Liver (tissue), 9 donors: ENCODE results near the gene ZC3HAV1L. TPM values are rescaled to one million over a fixed set of nuclear protein-coding genes. Genes with fewer than 3 reads are reported as not detected.

Experiments
- DNase-seq: peaks from one replicate; pipeline ENCODE4 v3.0.0-alpha.2; 2017; ENCODE audit warnings: low spot score
- H3K27ac ChIP-seq, 2 donors: one replicate each; pipeline ENCODE4 v1.7.0; 2013; ENCODE audit warnings: inconsistent platforms in 2 of 2, low read length in 2 of 2, control low read depth in 1 of 2, low read depth in 1 of 2, mild to moderate bottlenecking in 1 of 2
- H3K27me3 ChIP-seq, 4 donors: one replicate each; pipeline versions ENCODE4 v1.6.1 to v1.7.0; 2013; ENCODE audit warnings: low read length in 3 of 4, inconsistent platforms in 1 of 4, mild to moderate bottlenecking in 1 of 4, moderate library complexity in 1 of 4; ENCODE audit not compliant: control insufficient read depth in 4 of 4, insufficient read depth in 4 of 4
- H3K36me3 ChIP-seq, 4 donors: one replicate each; pipeline versions ENCODE4 v1.6.1 to v1.7.0; 2013; ENCODE audit warnings: low read length in 3 of 4, mild to moderate bottlenecking in 3 of 4, low read depth in 1 of 4, moderate library complexity in 1 of 4; ENCODE audit not compliant: control insufficient read depth in 4 of 4, insufficient read depth in 3 of 4
- H3K4me1 ChIP-seq, 4 donors: one replicate each; pipeline versions ENCODE4 v1.6.1 to v1.7.0; 2013; ENCODE audit warnings: low read length in 3 of 4, mild to moderate bottlenecking in 3 of 4, moderate library complexity in 1 of 4; ENCODE audit not compliant: control insufficient read depth in 4 of 4, insufficient read depth in 4 of 4
- H3K4me3 ChIP-seq, 3 donors: one replicate each; pipeline versions ENCODE4 v1.6.1 to v1.7.0; 2013; ENCODE audit warnings: low read length in 3 of 3, control low read depth in 1 of 3, low read depth in 1 of 3, mild to moderate bottlenecking in 1 of 3
- H3K9ac ChIP-seq, 2 donors: one replicate each; pipeline ENCODE4 v1.7.0; 2013; ENCODE audit warnings: low read length in 2 of 2, mild to moderate bottlenecking in 2 of 2, moderate library complexity in 2 of 2, control low read depth in 1 of 2, low read depth in 1 of 2
- H3K9me3 ChIP-seq, 4 donors: one replicate each; pipeline versions ENCODE4 v1.6.1 to v1.7.0; 2013; ENCODE audit warnings: low read length in 3 of 4; ENCODE audit not compliant: control insufficient read depth in 4 of 4
- ATF3 ChIP-seq: IDR thresholded peaks from 2 replicates; pipeline ENCODE4 v1.6.1; 2016; ENCODE audit warnings: antibody characterized with exemption
- EGR1 ChIP-seq, 2 donors: IDR thresholded peaks; 2 replicates each; pipeline ENCODE4 v1.6.1; 2016 to 2018; ENCODE audit warnings: antibody characterized with exemption in 2 of 2, low read depth in 2 of 2
- FOXA1 ChIP-seq: IDR thresholded peaks from 2 replicates; pipeline ENCODE4 v1.6.1; 2016; ENCODE audit warnings: antibody characterized with exemption
- FOXA2 ChIP-seq: IDR thresholded peaks from 2 replicates; pipeline ENCODE4 v1.6.1; 2016; ENCODE audit warnings: antibody characterized with exemption
- GABPA ChIP-seq, 2 donors: IDR thresholded peaks in 1 of 2; conservative IDR thresholded peaks in 1 of 2; 2 replicates each; pipeline ENCODE4 v1.6.1; 2016; ENCODE audit warnings: antibody characterized with exemption in 2 of 2, mild to moderate bottlenecking in 1 of 2, moderate library complexity in 1 of 2
- HNF4A ChIP-seq, 2 donors: conservative IDR thresholded peaks; 2 replicates each; pipeline ENCODE4 v1.6.1; 2016; ENCODE audit warnings: antibody characterized with exemption in 2 of 2, mild to moderate bottlenecking in 2 of 2
- HNF4G ChIP-seq: IDR thresholded peaks from 2 replicates; pipeline ENCODE4 v1.6.1; 2016; ENCODE audit warnings: antibody characterized with exemption
- JUND ChIP-seq, 2 donors: IDR thresholded peaks; 2 replicates each; pipeline ENCODE4 v1.6.1; 2016; ENCODE audit warnings: antibody characterized with exemption in 2 of 2
- NR2F2 ChIP-seq: IDR thresholded peaks from 2 replicates; pipeline ENCODE4 v1.6.1; 2016; ENCODE audit warnings: antibody characterized with exemption
- RAD21 ChIP-seq, 2 donors: IDR thresholded peaks; 2 replicates each; pipeline ENCODE4 v1.6.1; 2016; ENCODE audit warnings: antibody characterized with exemption in 2 of 2, mild to moderate bottlenecking in 2 of 2
- RXRA ChIP-seq, 2 donors: IDR thresholded peaks; 2 replicates each; pipeline ENCODE4 v1.6.1; 2017 to 2018; ENCODE audit warnings: antibody characterized with exemption in 2 of 2, mild to moderate bottlenecking in 1 of 2
- SP1 ChIP-seq: IDR thresholded peaks from 2 replicates; pipeline ENCODE4 v1.6.1; 2018; ENCODE audit warnings: antibody characterized with exemption, mild to moderate bottlenecking
- TAF1 ChIP-seq: conservative IDR thresholded peaks from 2 replicates; pipeline ENCODE4 v1.6.1; 2016; ENCODE audit warnings: antibody characterized with exemption, mild to moderate bottlenecking
- YY1 ChIP-seq: IDR thresholded peaks from 2 replicates; pipeline ENCODE4 v1.6.1; 2016; ENCODE audit warnings: antibody characterized with exemption, mild to moderate bottlenecking
- WGBS: extraction: QIAGEN DNeasy Blood & Tissue Kit; methylation state at CpG from one replicate; pipeline ENCODE4 v1.1.7; 2013; 5-methylcytosine and 5-hydroxymethylcytosine counted together
- polyA plus RNA-seq, 2 donors: library from polyadenylated mRNA; stranded (reverse) in 1 of 2; unstranded in 1 of 2; fragments of 200-250 nt in 1 of 2; fragments of >200 nt in 1 of 2; fragmentation: Nextera tagmentation in 1 of 2; extraction: Ambion mirVana in 1 of 2; gene quantifications; one replicate each; pipeline versions ENCODE4 v1.2.1 to v1.2.3, GENCODE V29; 2013 to 2015
- total RNA-seq, 2 donors: library from RNA; depleted of rRNA; stranded (reverse); fragments of >200 nt; gene quantifications; one replicate each; pipeline ENCODE4 v1.2.3, GENCODE V29; 2014
- TF ChIP-seq, protein P1 (sequence below): IDR thresholded peaks from 2 replicates; pipeline ENCODE4 v1.6.1; 2016; ENCODE audit warnings: antibody characterized with exemption
- TF ChIP-seq, protein P2 (sequence below): fragments of 150-350 bp; IDR thresholded peaks from 2 replicates; pipeline ENCODE4 v1.5.1; 2017; ENCODE audit warnings: improper control_type of control experiment, low read depth, low read length; ENCODE audit not compliant: missing input control
- TF ChIP-seq, protein P3 (sequence below): IDR thresholded peaks from 2 replicates; pipeline ENCODE4 v1.6.1; 2016; ENCODE audit warnings: antibody characterized with exemption, mild to moderate bottlenecking
- TF ChIP-seq, protein P4 (sequence below): IDR thresholded peaks from 2 replicates; pipeline ENCODE4 v1.6.1; 2016; ENCODE audit warnings: antibody characterized with exemption
- donor health status: healthy.
- donor health status: healthy.
- donor health status: healthy.
- donor health status: healthy.
- donor health status: healthy.

The ZC3HAV1L gene
- total and polyA plus RNA-seq, 4 donors = 0.19 to 16.2 (median 1.9) TPM

GRCh38 chr7:139075871-139076686 lies 40.2 kb upstream of the ZC3HAV1L start:
- 42% methylated on average over 11 of the region's 11 CpGs for WGBS
- Histone ChIP-seq H3K4me3 (no peak overlapping the region), H3K4me1 (peaks cover 2 to 26% (median 22%) of the 10 kb centered on the region in 4 donors), H3K36me3 (peaks cover 8 to 36% (median 29%) of the 10 kb centered on the region in 4 donors), H3K27ac (peak overlapping the region; percentile 52 to 77), H3K9ac (no peak overlapping the region), H3K27me3 (no peaks in the 10 kb centered on the region), H3K9me3 (no peaks in the 10 kb centered on the region)
- TF ChIP-seq ATF3 = no peak
- no peak for TF ChIP-seq TAF1
- TF ChIP-seq, protein P1, sequence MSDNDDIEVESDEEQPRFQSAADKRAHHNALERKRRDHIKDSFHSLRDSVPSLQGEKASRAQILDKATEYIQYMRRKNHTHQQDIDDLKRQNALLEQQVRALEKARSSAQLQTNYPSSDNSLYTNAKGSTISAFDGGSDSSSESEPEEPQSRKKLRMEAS = peak; percentile 31
- peak; percentile 69 to 81 for TF ChIP-seq HNF4A (conservative IDR thresholded peaks at IDR 0.05)
- TF ChIP-seq JUND (IDR thresholded peaks at IDR 0.05) = no peak
- TF ChIP-seq NR2F2 = no peak
- peak; percentile 52 for TF ChIP-seq HNF4G
- TF ChIP-seq GABPA (IDR thresholded peaks at IDR 0.05 in 1 of 2, conservative IDR thresholded peaks at IDR 0.05 in 1 of 2) = no peak
- TF ChIP-seq, protein P2, sequence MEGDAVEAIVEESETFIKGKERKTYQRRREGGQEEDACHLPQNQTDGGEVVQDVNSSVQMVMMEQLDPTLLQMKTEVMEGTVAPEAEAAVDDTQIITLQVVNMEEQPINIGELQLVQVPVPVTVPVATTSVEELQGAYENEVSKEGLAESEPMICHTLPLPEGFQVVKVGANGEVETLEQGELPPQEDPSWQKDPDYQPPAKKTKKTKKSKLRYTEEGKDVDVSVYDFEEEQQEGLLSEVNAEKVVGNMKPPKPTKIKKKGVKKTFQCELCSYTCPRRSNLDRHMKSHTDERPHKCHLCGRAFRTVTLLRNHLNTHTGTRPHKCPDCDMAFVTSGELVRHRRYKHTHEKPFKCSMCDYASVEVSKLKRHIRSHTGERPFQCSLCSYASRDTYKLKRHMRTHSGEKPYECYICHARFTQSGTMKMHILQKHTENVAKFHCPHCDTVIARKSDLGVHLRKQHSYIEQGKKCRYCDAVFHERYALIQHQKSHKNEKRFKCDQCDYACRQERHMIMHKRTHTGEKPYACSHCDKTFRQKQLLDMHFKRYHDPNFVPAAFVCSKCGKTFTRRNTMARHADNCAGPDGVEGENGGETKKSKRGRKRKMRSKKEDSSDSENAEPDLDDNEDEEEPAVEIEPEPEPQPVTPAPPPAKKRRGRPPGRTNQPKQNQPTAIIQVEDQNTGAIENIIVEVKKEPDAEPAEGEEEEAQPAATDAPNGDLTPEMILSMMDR = no peak
- no peak for TF ChIP-seq RAD21 (IDR thresholded peaks at IDR 0.05)
- TF ChIP-seq, protein P3, sequence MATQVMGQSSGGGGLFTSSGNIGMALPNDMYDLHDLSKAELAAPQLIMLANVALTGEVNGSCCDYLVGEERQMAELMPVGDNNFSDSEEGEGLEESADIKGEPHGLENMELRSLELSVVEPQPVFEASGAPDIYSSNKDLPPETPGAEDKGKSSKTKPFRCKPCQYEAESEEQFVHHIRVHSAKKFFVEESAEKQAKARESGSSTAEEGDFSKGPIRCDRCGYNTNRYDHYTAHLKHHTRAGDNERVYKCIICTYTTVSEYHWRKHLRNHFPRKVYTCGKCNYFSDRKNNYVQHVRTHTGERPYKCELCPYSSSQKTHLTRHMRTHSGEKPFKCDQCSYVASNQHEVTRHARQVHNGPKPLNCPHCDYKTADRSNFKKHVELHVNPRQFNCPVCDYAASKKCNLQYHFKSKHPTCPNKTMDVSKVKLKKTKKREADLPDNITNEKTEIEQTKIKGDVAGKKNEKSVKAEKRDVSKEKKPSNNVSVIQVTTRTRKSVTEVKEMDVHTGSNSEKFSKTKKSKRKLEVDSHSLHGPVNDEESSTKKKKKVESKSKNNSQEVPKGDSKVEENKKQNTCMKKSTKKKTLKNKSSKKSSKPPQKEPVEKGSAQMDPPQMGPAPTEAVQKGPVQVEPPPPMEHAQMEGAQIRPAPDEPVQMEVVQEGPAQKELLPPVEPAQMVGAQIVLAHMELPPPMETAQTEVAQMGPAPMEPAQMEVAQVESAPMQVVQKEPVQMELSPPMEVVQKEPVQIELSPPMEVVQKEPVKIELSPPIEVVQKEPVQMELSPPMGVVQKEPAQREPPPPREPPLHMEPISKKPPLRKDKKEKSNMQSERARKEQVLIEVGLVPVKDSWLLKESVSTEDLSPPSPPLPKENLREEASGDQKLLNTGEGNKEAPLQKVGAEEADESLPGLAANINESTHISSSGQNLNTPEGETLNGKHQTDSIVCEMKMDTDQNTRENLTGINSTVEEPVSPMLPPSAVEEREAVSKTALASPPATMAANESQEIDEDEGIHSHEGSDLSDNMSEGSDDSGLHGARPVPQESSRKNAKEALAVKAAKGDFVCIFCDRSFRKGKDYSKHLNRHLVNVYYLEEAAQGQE = no peak
- TF ChIP-seq YY1 = no peak
- no peak for TF ChIP-seq FOXA1
- no peak for TF ChIP-seq FOXA2
- TF ChIP-seq RXRA (IDR thresholded peaks at IDR 0.05) = peak; percentile 30 to 43
- TF ChIP-seq EGR1 (IDR thresholded peaks at IDR 0.05; ENCODE audit: low read depth in 2 of 2) = no peak
- TF ChIP-seq SP1 = peak; percentile 82
- TF ChIP-seq, protein P4, sequence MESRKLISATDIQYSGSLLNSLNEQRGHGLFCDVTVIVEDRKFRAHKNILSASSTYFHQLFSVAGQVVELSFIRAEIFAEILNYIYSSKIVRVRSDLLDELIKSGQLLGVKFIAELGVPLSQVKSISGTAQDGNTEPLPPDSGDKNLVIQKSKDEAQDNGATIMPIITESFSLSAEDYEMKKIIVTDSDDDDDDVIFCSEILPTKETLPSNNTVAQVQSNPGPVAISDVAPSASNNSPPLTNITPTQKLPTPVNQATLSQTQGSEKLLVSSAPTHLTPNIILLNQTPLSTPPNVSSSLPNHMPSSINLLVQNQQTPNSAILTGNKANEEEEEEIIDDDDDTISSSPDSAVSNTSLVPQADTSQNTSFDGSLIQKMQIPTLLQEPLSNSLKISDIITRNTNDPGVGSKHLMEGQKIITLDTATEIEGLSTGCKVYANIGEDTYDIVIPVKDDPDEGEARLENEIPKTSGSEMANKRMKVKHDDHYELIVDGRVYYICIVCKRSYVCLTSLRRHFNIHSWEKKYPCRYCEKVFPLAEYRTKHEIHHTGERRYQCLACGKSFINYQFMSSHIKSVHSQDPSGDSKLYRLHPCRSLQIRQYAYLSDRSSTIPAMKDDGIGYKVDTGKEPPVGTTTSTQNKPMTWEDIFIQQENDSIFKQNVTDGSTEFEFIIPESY = no peak
- no peak for DNase-seq
